D721Med (cell line): ENCODE results near the gene KRTAP17-1.
"Not testable (repeated sequence)": the region's sequence is repeated elsewhere in the genome, so short reads cannot be mapped to it uniquely, and the experiment has no call there.

Experiments
- DNase-seq: peaks from one replicate; pipeline ENCODE4 v3.0.0; 2011; ENCODE audit warnings: low spot score; ENCODE audit not compliant: insufficient read length
- FAIRE-seq: peaks from 2 replicates; lab custom pipeline; 2011; peaks lifted over from hg19 to GRCh38; lab: Jason Lieb, UNC
- CTCF ChIP-seq: IDR thresholded peaks from 2 replicates; pipeline ENCODE4 v1.5.1; 2012; ENCODE audit warnings: mild to moderate bottlenecking, control low read depth; ENCODE audit not compliant: insufficient read depth; ENCODE audit errors: missing control alignments

Gene KRTAP17-1

GRCh38 chr17:41278176-41278955 lies 37.1 kb downstream of the KRTAP17-1 start:
- no peak for TF ChIP-seq CTCF
- FAIRE-seq, result no peak
- no peak for DNase-seq

GRCh38 chr17:41275648-41276190 lies 39.8 kb downstream of the KRTAP17-1 start, which contains the start of gene KRTAP9-7:
KRTAP9-7 (plus strand) TSS chr17:41275698; CDS start chr17:41275698, 0 bp downstream.
- DNase-seq, FAIRE-seq: not testable (repeated sequence)

- FAIRE-seq (no peak), DNase-seq (no peak)
- no peak for TF ChIP-seq CTCF
Measured at GRCh38 chr17:41271858-41272257, 43.7 kb downstream of the KRTAP17-1 start.

GRCh38 chr17:41271323-41271722 lies 44.2 kb downstream of the KRTAP17-1 start:
- DNase-seq, result not testable (repeated sequence)

GRCh38 chr17:41267711-41268110 lies 47.8 kb downstream of the KRTAP17-1 start:
- FAIRE-seq, result no peak
- no peak for DNase-seq
- TF ChIP-seq CTCF, result no peak

More at GRCh38 chr17:41271323-41271722, 44.2 kb downstream of the KRTAP17-1 start:
- FAIRE-seq, result not testable (repeated sequence)

GRCh38 chr17:41265078-41265477 lies 50.4 kb downstream of the KRTAP17-1 start, which contains the start of gene KRTAP9-6:
KRTAP9-6 (plus strand) TSS chr17:41265378; CDS start chr17:41265378, 0 bp downstream.
- TF ChIP-seq CTCF, result no peak
- DNase-seq, result no peak
- no peak for FAIRE-seq
